ENCODE measurements around the gene EIF4E3.
A peak's percentile ranks its signal among the peaks of the same experiment; 100 is the strongest.

The EIF4E3 gene

DNA sequence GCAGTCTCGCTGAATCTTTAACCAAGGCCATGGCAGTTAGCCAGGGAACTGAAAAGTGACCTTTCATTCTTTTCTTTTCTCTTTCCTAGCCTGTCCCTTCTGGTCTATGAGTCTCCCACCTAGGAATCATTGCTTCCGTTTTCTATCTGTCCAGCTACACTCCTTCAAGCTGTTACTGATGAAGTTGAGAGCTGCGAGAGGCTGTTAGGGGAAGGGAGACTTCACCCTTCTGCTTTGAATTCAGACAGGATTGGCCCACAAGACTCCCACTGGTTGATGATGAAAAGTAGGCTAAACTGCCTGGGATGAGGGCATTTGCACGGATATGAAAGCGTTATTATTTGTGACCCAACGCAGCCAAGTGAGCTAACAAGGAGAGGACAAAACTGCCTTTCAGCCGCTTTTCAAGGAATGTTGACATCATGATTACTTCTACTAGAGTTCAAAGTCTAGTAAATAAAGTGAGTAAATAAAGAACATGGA lies 30.2 kb downstream of the EIF4E3 start:
- no peak overlapping the region for H3K4me3 ChIP-seq (ENCODE audit: control insufficient read depth, low read depth, low read length)
- TF ChIP-seq CTCF (conservative IDR thresholded peaks at IDR 0.05; ENCODE audit: control insufficient read depth, insufficient read depth, low read depth, low read length) = no peak
- DNase-seq (ENCODE audit: low read depth) = peak; percentile 11

- H3K4me3 ChIP-seq (ENCODE audit: control insufficient read depth, low read depth, low read length) = no peak overlapping the region
- peak; percentile 73 for DNase-seq (ENCODE audit: low read depth)
- TF ChIP-seq CTCF (conservative IDR thresholded peaks at IDR 0.05; ENCODE audit: control insufficient read depth, insufficient read depth, low read depth, low read length) = no peak
Observed at GRCh38 chr3:71694358-71694999, 30.7 kb downstream of the EIF4E3 start.

DNA sequence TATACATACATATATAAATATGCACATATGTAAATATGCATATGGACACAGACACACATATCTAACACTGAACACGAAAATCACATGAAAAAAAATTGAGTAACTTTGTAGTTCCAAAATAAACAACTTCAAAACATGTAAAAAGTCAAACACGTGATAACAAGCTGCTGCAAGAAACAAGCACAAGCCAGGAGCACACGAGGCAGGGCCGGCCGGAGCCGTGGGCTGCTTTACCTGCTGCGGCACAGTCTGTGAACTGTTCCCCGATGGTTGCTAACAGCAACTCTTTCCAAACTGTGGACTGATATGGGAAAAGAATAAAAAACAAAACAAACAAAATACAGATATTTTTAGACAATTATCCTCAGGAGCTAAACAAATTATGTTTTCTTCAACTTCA lies 31.6 kb downstream of the EIF4E3 start:
- TF ChIP-seq CTCF (conservative IDR thresholded peaks at IDR 0.05; ENCODE audit: control insufficient read depth, insufficient read depth, low read depth, low read length) = no peak
- DNase-seq (ENCODE audit: low read depth) = no peak
- no peak overlapping the region for H3K4me3 ChIP-seq (ENCODE audit: control insufficient read depth, low read depth, low read length)

DNA sequence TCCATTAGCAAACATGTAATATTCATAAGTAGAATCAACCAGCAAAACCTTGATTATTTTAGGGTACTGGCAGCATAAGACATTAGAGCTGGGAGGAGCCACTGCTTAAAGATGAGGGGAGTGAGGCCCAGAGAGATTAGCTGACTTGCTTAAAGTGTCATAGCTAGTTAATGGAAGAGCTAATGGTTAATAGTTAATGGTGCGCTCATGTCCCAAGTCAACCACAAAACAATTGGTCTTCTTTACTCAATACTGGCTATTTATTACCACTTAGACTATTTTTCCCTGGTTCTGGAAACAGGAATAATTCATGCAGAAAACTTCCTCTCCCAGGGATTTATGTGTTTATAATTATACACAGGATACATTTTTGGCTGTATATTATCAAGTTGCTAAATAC lies 33.1 kb downstream of the EIF4E3 start:
- DNase-seq (ENCODE audit: low read depth) = no peak
- TF ChIP-seq CTCF (conservative IDR thresholded peaks at IDR 0.05; ENCODE audit: control insufficient read depth, insufficient read depth, low read depth, low read length) = no peak
- H3K4me3 ChIP-seq (ENCODE audit: control insufficient read depth, low read depth, low read length) = no peak overlapping the region

- DNase-seq (ENCODE audit: low read depth) = peak; percentile 90
- H3K4me3 ChIP-seq (ENCODE audit: control insufficient read depth, low read depth, low read length) = no peak overlapping the region
- no peak for TF ChIP-seq CTCF (conservative IDR thresholded peaks at IDR 0.05; ENCODE audit: control insufficient read depth, insufficient read depth, low read depth, low read length)
Observed at GRCh38 chr3:71690341-71690841, 34.8 kb downstream of the EIF4E3 start.

- TF ChIP-seq CTCF (conservative IDR thresholded peaks at IDR 0.05; ENCODE audit: control insufficient read depth, insufficient read depth, low read depth, low read length) = no peak
- H3K4me3 ChIP-seq (ENCODE audit: control insufficient read depth, low read depth, low read length) = no peak overlapping the region
Observed at GRCh38 chr3:71689291-71689690, 35.9 kb downstream of the EIF4E3 start.

More at GRCh38 chr3:71689291-71689690, 35.9 kb downstream of the EIF4E3 start:
- no peak for DNase-seq (ENCODE audit: low read depth)
